Nephron progenitor cell (in vitro differentiated cells): Measurements from ENCODE around the gene COL4A1.

ENCODE experiments used
- DNase-seq: peaks from one replicate; pipeline ENCODE4 v3.0.0; 2021
- H3K27ac Mint-ChIP-seq: 2 replicates; pipeline ENCODE4 v1.8.0; 2021; ENCODE audit warnings: mild to moderate bottlenecking, moderate library complexity, mixed read lengths
- H3K27me3 Mint-ChIP-seq: 2 replicates; pipeline ENCODE4 v1.8.0; 2021; ENCODE audit warnings: mild to moderate bottlenecking, low read depth, mixed read lengths; ENCODE audit not compliant: poor library complexity
- H3K36me3 Mint-ChIP-seq: 2 replicates; pipeline ENCODE4 v1.8.0; 2021; ENCODE audit warnings: low read depth, mixed read lengths
- H3K4me1 Mint-ChIP-seq: 2 replicates; pipeline ENCODE4 v1.8.0; 2021; ENCODE audit warnings: mixed read lengths
- H3K4me3 Mint-ChIP-seq: 2 replicates; pipeline ENCODE4 v1.8.0; 2021; ENCODE audit warnings: mild to moderate bottlenecking, moderate library complexity, mixed read lengths
- H3K9me3 Mint-ChIP-seq: 2 replicates; pipeline ENCODE4 v1.8.0; 2021; ENCODE audit warnings: mild to moderate bottlenecking, moderate library complexity, mixed read lengths
- CTCF ChIP-seq: fragments of 200-600 bp; sonication (generic); IDR thresholded peaks from 2 replicates; pipeline ENCODE4 v1.5.0; 2021; ENCODE audit warnings: antibody characterized with exemption

COL4A1 gene

GRCh38 chr13:110331362-110331761, 24.4 kb upstream of the COL4A1 start:
- Mint-ChIP-seq H3K27me3 (peaks cover 2% of the 10 kb centered on the region), H3K27ac (peak overlapping the region; percentile 93), H3K9me3 (no peaks in the 10 kb centered on the region), H3K4me3 (no peak overlapping the region), H3K36me3 (peaks cover 71% of the 10 kb centered on the region), H3K4me1 (peaks cover 69% of the 10 kb centered on the region)
- no peak for DNase-seq
- no peak for TF ChIP-seq CTCF

GRCh38 chr13:110330491-110331011, 23.6 kb upstream of the COL4A1 start:
- DNase-seq: no peak
- no peak overlapping the region for H3K4me3 Mint-ChIP-seq
- no peak for TF ChIP-seq CTCF
- peaks cover 72% of the 10 kb centered on the region for H3K4me1 Mint-ChIP-seq
- H3K36me3 Mint-ChIP-seq: peaks cover 64% of the 10 kb centered on the region
- no peaks in the 10 kb centered on the region for H3K9me3 Mint-ChIP-seq
- peak overlapping the region; percentile 80 for H3K27ac Mint-ChIP-seq
- peaks cover 2% of the 10 kb centered on the region for H3K27me3 Mint-ChIP-seq

GRCh38 chr13:110329798-110330461, 23.0 kb upstream of the COL4A1 start:
- Mint-ChIP-seq H3K4me3 (peak overlapping the region; percentile 33), H3K4me1 (peaks cover 78% of the 10 kb centered on the region), H3K27me3 (peaks cover 2% of the 10 kb centered on the region), H3K36me3 (peaks cover 58% of the 10 kb centered on the region), H3K9me3 (no peaks in the 10 kb centered on the region), H3K27ac (peak overlapping the region; percentile 80)
- no peak for TF ChIP-seq CTCF
- DNase-seq: no peak

GRCh38 chr13:110329258-110329657, 22.3 kb upstream of the COL4A1 start:
- peaks cover 85% of the 10 kb centered on the region for H3K4me1 Mint-ChIP-seq
- no peaks in the 10 kb centered on the region for H3K9me3 Mint-ChIP-seq
- H3K27me3 Mint-ChIP-seq: peaks cover 2% of the 10 kb centered on the region
- TF ChIP-seq CTCF: no peak
- H3K4me3 Mint-ChIP-seq: peak overlapping the region; percentile 33
- no peak for DNase-seq
- H3K36me3 Mint-ChIP-seq: peaks cover 51% of the 10 kb centered on the region
- H3K27ac Mint-ChIP-seq: peak overlapping the region; percentile 80

GRCh38 chr13:110328573-110328972, 21.6 kb upstream of the COL4A1 start:
- no peak for TF ChIP-seq CTCF
- H3K4me1 Mint-ChIP-seq: peaks cover 91% of the 10 kb centered on the region
- no peaks in the 10 kb centered on the region for H3K9me3 Mint-ChIP-seq
- peaks cover 3% of the 10 kb centered on the region for H3K27me3 Mint-ChIP-seq
- no peak for DNase-seq
- no peak overlapping the region for H3K4me3 Mint-ChIP-seq
- H3K27ac Mint-ChIP-seq: peak overlapping the region; percentile 58
- peaks cover 51% of the 10 kb centered on the region for H3K36me3 Mint-ChIP-seq
